Stimulated activated CD8-positive, alpha-beta memory T cell treated with anti-CD3 and anti-CD28 coated beads, Interleukin-7, amount 100 ng/mL, for 1 hour (primary cell): ENCODE results near the gene SRSF7.
"Not testable (repeated sequence)": the region's sequence is repeated elsewhere in the genome, so short reads cannot be mapped to it uniquely, and the experiment has no call there.

Experiments
- DNase-seq, 2 donors: peaks; one replicate each; pipeline ENCODE4 v3.0.0-alpha.2; 2020; ENCODE audit warnings: low read depth in 2 of 2

SRSF7 gene

GRCh38 chr2:38731684-38732221, 19.4 kb downstream of the SRSF7 start:
- DNase-seq: no peak

DNA sequence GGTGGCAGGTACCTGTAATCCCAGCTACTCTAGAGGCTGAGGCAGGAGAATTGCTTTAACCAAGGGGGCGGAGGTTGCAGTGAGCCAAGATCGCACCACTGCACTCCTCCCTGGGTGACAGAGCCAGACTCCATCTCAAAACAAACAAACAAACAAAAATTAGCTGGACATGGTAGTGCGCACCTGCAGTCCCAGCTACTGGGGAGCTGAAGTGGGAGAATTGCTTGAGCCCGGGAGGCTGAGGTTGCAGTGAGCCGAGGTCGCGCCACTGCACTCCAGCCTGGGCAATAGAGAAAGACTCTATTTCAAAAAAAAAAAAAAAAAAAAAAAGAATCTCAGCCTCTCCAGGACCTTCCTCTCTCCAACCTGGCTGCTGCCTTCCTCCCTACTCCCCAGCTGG, 20.1 kb downstream of the SRSF7 start:
- DNase-seq: no peak

- no peak for DNase-seq
Measured at GRCh38 chr2:38728694-38729093, 22.5 kb downstream of the SRSF7 start.

DNA sequence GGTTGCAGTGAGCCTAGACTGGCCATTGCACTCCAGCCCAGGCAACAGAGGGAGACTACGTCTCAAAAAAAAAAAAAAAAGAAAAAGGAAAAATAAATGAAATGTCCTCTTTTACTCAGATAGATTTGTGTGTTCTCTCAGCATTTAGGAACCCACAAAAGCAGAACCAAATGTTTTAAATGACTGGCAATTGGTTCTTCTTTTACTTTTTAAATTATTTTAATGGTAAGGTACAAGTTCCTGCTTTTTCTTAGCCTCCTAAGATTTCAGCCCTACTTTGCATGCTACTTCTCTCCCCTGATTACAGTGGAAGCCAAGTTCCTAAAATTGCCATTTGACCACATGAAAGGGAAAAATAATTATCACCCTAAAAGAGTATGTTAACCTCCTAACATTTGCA, 23.5 kb downstream of the SRSF7 start:
- DNase-seq: no peak

DNA sequence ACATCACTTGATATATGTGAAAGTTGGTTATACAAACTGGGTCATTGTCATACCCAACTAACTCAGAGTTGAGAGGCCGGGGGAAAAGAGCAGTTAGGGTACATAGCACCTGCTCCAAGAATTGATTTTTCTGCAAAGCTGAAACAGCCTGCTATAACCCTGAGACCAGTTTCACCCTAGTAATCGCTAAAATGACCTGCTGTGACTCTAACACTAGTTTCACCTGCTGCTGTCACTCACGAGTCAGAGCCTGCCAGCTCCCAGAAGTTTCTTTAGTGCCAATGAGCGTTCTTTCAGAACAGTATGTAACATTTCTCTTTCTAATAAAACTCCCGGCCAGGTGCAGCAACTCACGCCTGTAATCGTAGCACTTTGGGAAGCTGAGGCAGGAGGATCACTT, 28.0 kb downstream of the SRSF7 start:
- no peak for DNase-seq

- no peak for DNase-seq
Measured at GRCh38 chr2:38722271-38723061, 28.7 kb downstream of the SRSF7 start.

DNA sequence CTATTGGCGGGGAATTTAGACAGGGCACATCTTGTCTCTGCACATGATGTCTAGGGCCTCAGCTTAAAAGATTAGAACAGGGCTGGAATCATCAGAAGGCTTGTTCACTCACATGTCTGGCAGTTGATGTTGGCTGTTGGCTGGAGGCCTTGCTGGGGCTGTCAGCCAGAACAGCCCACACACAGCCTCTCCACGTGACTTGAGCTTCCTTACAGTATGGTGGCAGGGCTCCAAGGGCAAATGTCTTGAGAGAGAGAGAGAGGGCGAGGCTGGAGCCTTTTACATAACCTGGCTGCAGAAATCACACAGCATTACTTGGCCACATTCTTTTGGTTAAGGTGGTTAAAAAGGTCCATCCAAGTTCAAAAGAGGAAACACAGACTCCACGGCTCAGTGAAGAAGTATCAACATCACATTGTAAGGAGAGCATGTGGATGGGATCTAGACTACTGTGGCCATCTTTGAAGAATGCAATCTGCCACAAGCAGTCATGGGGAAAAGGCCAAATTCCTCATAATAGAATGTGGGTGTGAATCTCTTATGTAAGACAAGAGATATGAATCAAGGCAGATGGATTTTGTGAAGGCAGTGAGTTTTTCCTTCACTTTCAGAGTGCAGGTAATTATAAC, 30.4 kb downstream of the SRSF7 start:
- DNase-seq: no peak

- no peak for DNase-seq
Measured at GRCh38 chr2:38719706-38720105, 31.5 kb downstream of the SRSF7 start.

DNA sequence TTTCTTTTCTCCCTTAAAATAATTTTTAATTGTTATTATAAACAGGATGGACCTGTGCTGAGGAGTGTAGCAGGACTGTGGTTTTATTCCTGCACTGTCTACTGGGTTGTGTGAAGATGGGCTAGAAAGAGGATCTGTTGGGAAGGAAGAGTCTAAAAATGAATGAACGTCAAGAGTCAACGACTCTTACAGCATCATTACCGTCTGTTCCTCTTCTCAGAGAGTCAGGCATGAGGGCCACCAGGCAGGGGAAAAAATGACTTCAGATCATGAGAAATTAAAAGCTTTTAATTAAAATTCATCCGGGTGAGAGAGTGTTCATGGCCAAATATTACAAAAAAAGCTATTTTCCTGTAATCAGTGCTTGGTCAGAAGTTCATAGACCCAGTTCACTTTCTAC, 32.6 kb downstream of the SRSF7 start:
- DNase-seq: no peak

DNA sequence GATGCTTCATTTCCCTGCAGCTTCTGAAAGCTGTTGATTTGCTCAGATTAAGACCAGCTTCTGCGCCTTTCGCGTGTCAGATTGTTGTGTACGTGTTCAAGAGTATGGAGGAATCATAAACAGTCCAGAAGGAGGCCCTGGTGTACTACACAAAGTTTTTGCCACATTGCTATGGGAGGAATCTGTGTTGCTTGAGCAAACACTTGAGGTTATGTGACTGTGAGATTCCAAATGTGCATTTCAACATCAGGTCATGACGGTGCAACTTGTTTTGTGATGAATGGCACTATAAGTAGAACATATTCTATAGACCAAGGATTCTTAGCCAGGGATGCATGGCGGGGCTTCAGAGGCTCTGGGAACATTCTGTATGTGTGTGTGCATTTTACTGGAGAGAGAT, 35.0 kb downstream of the SRSF7 start:
- DNase-seq: no peak

DNA sequence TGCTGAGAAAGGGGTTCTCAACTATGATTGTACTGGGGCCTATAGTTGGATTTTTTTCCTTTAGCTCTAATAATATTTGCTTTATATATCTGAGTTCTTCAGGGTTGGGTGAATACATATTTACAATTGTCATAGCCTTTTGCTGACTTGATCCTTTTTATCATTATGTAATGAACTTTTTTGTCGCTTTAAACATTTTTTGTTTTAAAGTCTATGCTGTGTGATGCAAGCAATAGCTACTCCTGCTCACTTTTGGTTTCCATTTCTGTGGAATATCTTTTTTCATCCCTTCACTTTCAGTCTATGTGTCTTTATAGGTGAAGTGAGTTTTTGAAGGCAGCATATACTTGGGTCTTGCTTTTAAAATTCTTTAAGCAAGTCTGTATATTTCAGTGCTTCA, 36.2 kb downstream of the SRSF7 start:
- not testable (repeated sequence) for DNase-seq

DNA sequence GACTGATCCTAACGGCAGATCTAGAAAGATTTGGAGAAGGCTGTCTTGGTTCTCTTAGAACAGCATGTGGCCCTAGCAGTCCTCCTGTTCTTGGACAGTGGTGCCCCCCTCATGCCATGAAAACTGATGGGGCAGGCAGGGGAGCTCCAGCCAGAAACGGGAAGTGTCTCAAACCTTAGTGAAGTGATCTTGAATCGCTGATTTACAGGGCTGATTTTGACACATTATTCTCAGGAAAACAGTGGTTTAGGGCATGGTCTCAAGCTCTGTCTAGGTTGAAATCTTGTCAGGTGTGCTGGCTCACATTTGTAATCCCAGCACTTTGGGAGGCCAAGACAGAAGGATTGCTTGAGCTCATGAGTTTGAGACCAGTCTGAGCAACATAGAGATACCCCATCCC, 37.8 kb downstream of the SRSF7 start:
- no peak for DNase-seq

DNA sequence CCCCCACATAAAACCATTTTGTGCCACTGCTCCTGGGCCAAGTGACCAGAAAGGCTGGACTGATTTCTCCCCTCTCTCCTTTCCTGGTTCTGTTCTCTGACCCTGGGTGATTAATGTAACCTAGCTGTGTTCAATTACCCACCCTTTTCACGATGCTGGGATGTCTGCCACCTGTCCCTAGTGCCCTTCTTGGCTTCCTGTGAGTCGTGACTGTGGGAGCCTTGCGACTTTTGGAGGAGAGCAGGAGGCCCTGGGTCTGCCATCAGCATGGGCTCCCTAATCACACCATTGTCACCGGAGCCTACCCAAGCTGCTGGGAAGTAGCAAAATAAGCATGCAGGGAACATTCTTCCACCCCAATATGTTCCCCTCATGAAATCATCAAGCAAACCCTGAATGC, 38.3 kb downstream of the SRSF7 start:
- no peak for DNase-seq

DNA sequence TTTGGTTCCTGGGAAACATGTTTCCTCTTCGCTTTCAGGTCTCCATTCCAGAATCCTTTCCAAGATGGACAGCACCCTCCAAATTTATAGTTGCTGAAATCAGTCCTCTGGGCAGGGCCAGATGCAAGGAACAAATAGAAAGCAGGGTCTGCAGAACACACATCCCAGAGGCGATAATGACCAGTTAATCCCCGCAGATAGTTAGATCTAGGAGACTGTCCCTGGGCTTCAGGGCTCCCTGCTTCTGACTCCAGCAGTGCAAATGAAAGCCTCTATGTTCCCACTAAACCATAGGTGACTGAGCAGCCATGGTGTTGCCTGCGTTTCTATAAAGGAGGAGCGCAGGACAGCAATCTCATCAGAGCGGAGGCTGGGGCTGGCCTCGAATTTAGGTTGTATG, 38.7 kb downstream of the SRSF7 start:
- no peak for DNase-seq

- DNase-seq: no peak
Measured at GRCh38 chr2:38711558-38711957, 39.6 kb downstream of the SRSF7 start.

DNA sequence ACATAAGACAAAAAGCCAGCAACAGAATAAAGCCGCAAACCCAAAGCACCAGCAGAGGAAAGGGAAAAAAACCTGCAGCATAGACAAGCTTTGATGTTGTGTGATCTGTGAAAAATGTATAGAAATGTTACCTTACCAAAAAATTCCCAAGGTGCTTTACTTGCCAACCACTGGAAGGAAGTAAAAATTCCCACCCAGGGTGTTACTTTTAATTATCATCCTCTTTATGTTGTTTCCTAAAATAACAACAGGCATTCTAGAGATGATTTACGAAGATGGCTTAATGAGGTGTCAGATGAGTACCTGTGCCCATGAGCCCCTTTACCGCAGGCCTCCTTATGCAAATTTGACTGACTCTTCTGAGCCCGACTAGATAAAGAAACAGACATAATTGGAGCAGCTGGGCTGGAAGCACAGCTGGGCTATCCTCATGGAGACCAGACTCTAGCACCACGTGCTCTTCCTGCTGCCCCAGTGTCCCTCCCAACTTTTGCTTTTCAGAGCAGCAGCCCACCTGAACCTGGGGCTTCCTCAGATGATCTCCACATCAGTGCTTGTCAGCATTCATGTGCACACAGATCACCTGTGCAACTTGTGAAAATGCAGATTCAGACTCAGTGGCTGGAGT, 41.5 kb downstream of the SRSF7 start:
- no peak for DNase-seq

- DNase-seq: no peak
Measured at GRCh38 chr2:38708900-38709566, 42.1 kb downstream of the SRSF7 start.

DNA sequence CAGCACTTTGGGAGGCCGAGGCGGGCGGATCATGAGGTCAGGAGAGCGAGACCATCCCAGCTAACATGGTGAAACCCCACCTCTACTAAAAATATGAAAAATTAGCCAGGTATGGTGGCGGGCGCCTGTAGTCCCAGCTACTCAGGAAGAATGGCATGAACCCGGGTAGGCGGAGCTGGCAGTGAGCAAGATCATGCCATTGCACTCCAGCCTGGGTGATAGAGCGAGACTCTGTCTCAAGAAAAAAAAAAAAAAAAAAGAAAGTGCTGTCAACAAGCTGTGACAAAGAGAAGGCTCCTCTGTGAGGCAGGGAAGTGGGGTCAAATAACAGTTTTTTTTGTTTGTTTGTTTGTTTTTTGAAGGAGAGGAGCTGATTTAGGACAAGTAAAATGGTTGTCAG, 42.7 kb downstream of the SRSF7 start:
- not testable (repeated sequence) for DNase-seq

DNA sequence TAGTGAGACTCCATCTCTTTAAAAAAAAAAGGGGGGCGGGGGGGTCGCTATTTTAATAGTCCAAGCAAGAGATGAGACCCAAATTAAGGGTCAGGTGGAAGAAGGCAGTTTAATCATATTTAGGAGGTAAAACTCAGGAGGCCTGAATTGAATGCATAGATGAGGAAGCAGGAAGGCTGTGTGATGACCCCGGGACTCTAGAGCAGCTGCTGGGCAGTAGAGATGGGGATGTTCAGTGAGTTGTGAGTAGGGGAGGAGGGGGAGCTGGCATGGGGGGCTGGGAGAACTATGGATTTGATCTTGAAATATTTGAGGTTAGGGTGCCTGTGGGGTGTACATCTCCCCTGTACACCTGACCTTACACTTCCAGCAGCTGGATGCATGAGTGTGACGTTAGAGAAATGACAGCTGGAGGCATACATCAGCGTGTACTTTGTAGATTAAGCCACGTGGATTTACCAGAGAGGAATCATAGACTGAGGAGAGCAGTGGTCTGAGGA, 44.3 kb downstream of the SRSF7 start:
- DNase-seq: no peak

DNA sequence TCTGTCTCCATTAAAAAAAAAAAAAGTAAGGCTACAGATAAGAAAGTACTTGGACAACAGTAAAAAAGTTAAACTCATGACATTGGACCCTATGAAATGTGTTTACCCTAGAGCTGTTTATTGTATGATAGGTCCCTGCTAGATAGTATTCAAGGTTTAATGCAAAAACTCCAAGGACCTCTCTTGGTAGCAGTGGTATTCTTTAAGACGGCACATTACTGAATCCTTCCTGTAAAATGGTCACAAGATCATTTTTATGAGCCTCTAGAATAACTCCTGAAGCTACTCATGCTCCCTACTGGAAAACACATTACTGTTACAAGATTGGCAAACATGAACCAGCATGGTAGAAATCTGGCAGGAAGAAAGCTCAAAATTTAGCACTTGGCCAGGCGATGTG, 46.5 kb downstream of the SRSF7 start:
- DNase-seq: no peak

GRCh38 chr2:38703336-38703735, 47.8 kb downstream of the SRSF7 start:
- not testable (repeated sequence) for DNase-seq

- DNase-seq: no peak
Measured at GRCh38 chr2:38702413-38702812, 48.7 kb downstream of the SRSF7 start.
